Keratinocyte (primary cell): ENCODE results near the gene LRRN3.

ENCODE experiments used
- EZH2 ChIP-seq: IDR thresholded peaks from one replicate; pipeline ENCODE4 v1.6.1; 2012; ENCODE audit warnings: inconsistent platforms, mild to moderate bottlenecking, low read length, moderate library complexity
- TF ChIP-seq, protein P1 (sequence below), 3 experiments: IDR thresholded peaks in 1 of 3; conservative IDR thresholded peaks in 1 of 3; optimal IDR thresholded peaks in 1 of 3; 2 replicates in 2 of 3; 3 replicates in 1 of 3; pipeline versions ENCODE3 to v1.5.1; 2011; ENCODE audit warnings: low read length in 3 of 3, mild to moderate bottlenecking in 3 of 3, moderate library complexity in 2 of 3, control low read depth in 1 of 3, inconsistent platforms in 1 of 3; ENCODE audit not compliant: insufficient read depth in 2 of 3; ENCODE audit errors: extremely low read depth in 1 of 3

DNA sequence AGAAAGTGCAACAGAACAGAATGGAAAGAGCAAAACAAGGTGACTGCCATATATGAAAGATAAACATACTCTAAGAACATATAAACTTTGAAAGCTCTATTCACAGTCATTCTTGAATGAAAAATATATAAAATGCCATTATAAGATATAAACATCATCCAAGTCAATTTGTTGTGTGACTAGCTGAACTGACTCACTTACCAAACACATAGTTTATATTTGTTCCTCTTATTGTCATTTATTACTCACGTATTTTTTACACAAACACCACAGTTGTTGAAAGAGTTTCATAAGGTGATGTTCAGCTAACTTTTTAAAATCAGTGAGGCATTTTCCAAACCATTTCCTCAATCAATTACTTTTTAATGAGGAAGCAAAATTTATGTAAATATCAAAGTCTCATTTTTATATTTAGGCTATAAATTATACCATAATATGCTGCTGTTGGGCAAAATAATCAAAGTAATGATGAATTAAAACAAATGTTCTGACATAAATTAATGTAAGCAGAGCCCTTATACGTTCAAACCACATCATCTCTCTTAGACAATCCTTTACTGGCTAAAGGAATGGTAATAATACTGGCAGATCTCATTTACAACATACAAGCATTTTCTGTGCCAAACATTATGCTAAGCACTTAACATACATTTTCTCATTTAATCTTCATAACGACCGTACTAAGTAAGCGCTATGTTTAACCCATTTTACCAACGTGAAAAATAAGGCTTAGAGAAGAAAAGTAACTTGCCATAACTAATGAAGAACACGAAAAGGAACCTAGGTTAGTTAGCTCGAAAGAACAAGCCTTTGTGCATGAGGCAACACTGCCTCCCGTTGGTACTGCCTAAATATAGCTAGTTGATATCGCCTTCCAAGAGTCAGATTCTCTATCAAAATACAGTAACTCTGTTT is 7.3 kb downstream of the LRRN3 start:
- TF ChIP-seq, protein P1, sequence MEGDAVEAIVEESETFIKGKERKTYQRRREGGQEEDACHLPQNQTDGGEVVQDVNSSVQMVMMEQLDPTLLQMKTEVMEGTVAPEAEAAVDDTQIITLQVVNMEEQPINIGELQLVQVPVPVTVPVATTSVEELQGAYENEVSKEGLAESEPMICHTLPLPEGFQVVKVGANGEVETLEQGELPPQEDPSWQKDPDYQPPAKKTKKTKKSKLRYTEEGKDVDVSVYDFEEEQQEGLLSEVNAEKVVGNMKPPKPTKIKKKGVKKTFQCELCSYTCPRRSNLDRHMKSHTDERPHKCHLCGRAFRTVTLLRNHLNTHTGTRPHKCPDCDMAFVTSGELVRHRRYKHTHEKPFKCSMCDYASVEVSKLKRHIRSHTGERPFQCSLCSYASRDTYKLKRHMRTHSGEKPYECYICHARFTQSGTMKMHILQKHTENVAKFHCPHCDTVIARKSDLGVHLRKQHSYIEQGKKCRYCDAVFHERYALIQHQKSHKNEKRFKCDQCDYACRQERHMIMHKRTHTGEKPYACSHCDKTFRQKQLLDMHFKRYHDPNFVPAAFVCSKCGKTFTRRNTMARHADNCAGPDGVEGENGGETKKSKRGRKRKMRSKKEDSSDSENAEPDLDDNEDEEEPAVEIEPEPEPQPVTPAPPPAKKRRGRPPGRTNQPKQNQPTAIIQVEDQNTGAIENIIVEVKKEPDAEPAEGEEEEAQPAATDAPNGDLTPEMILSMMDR (optimal IDR thresholded peaks at IDR 0.05 in 1 of 3, IDR thresholded peaks at IDR 0.05 in 1 of 3, conservative IDR thresholded peaks at IDR 0.05 in 1 of 3; ENCODE audit: extremely low read depth in 1 of 3, insufficient read depth in 2 of 3, low read length in 3 of 3), result peak; percentile 49 to 58 (median 50)
- TF ChIP-seq EZH2, result no peak
